GM12891 (cell line): Measurements from ENCODE around the gene OR2F1.

ENCODE experiments used
- PAX5 ChIP-seq: IDR thresholded peaks from 2 replicates; pipeline ENCODE4 v1.6.1; 2011; ENCODE audit warnings: low read length, moderate library complexity, mild to moderate bottlenecking; ENCODE audit not compliant: insufficient read depth, severe bottlenecking
- POLR2A ChIP-seq: IDR thresholded peaks from 2 replicates; pipeline ENCODE4 v1.6.1; 2011; ENCODE audit warnings: low read depth, low read length, control low read depth
- POLR2AphosphoS5 ChIP-seq: IDR thresholded peaks from 2 replicates; pipeline ENCODE4 v1.6.1; 2011; ENCODE audit warnings: low read depth, low read length, control low read depth
- SPI1 ChIP-seq: IDR thresholded peaks from 2 replicates; pipeline ENCODE4 v1.6.1; 2011; ENCODE audit warnings: low read depth, low read length, control low read depth
- TAF1 ChIP-seq: IDR thresholded peaks from 2 replicates; pipeline ENCODE4 v1.6.1; 2011; ENCODE audit warnings: low read depth, low read length, control low read depth

DNA sequence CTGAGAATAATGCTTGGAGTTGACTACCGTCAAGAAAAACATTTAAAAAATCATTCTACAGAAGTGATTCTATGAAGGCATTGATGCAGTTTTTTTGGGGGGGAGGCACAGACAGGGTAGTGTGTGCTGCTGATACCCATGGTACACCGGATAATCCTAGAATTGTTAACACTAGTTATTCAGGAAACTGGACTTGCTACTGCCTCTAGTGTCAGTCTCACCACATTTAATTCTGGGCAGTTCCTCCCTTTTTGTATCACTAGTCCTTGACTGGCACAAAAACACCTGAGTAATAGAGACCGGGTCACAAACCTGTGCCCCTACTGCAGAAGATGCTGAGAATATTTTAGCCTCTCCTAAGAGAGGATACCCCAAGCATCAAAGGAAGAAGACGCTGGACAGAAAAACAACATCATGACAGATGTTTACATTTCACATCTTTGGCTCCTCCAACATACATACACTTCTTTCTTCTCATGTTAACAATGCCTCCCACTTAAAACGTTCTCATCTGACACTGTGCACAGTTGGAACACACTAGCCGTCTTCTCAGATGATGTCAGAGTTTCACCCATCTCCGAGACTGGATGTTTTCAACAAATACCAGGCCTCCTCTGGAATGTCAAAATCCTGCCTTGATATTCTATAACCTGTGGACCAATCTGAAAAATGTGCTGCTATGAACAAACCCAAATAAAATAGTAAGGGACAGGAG, 39.5 kb upstream of the OR2F1 start:
- TF ChIP-seq POLR2AphosphoS5, result no peak
- no peak for TF ChIP-seq POLR2A
- TF ChIP-seq PAX5, result no peak
- TF ChIP-seq TAF1, result no peak
- no peak for TF ChIP-seq SPI1
